ENCODE data around the gene MBNL2.

Gene MBNL2

DNA sequence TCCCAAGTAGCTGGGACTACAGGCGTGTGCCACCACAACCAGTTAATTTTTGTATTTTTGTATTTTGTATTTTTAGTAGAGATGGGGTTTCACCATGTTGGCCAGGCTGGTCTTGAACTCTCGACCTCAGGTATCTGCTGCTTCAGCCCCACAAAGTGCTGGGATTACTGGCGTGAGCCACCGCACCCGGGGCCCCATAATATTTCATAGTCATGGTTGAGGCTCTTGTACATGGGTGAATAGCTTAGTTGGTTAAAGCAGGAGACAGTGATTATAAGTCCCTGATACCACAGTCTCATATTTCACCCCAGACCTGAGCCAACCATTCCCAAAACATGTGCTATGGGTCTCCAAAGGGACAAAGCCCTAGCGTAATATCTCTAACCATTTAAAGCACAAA lies 26.1 kb downstream of the MBNL2 start:
- Histone ChIP-seq H3K9ac (ENCODE audit: low read length) (no peak overlapping the region), H3K27ac (ENCODE audit: low read length) (no peak overlapping the region), H3K9me3 (ENCODE audit: control insufficient read depth, low read depth, low read length) (no peaks in the 10 kb centered on the region), H3K36me3 (ENCODE audit: control insufficient read depth, low read depth, low read length) (no peaks in the 10 kb centered on the region), H3K27me3 (ENCODE audit: control insufficient read depth, insufficient read depth, low read length) (no peaks in the 10 kb centered on the region), H3K4me1 (ENCODE audit: control insufficient read depth, low read depth, low read length) (peaks cover 5% of the 10 kb centered on the region), H3K4me3 (ENCODE audit: low read length) (no peak overlapping the region)

DNA sequence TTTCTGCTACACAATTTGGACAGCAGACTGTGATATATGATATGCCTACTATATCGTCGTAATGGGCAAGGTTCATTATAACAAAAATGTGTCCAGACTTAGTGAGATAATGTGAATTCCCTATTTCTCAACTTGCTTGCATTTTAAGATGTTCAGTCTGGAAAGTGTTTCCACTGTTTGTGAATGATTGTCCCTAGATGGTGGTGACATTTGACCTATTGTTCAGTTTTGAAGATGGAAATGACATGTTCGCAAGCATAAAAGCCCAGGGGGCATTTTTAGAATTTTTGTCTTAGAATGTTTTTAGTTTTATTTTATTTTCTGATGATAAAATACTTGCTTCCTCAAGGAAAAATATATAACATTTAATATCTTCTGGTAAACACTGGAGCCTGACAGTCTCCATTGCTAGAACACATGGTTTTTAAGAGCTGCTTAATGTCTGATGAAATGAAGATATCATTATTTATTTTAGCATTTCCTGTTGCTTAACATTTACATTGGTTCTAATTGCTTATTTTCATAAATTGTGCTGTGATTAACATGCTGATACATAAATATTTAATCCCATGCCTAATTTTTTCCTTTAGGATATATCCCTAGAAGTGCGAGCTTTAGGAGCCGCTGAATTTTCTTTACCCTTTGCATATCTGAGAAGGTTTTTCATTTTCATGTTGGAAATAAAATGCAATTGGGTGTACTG lies 27.1 kb downstream of the MBNL2 start:
- Histone ChIP-seq H3K27ac (ENCODE audit: low read length) (no peak overlapping the region), H3K36me3 (ENCODE audit: control insufficient read depth, low read depth, low read length) (no peaks in the 10 kb centered on the region), H3K4me3 (ENCODE audit: low read length) (no peak overlapping the region), H3K4me1 (ENCODE audit: control insufficient read depth, low read depth, low read length) (peaks cover 5% of the 10 kb centered on the region), H3K9me3 (ENCODE audit: control insufficient read depth, low read depth, low read length) (no peaks in the 10 kb centered on the region), H3K27me3 (ENCODE audit: control insufficient read depth, insufficient read depth, low read length) (no peaks in the 10 kb centered on the region), H3K9ac (ENCODE audit: low read length) (no peak overlapping the region)

DNA sequence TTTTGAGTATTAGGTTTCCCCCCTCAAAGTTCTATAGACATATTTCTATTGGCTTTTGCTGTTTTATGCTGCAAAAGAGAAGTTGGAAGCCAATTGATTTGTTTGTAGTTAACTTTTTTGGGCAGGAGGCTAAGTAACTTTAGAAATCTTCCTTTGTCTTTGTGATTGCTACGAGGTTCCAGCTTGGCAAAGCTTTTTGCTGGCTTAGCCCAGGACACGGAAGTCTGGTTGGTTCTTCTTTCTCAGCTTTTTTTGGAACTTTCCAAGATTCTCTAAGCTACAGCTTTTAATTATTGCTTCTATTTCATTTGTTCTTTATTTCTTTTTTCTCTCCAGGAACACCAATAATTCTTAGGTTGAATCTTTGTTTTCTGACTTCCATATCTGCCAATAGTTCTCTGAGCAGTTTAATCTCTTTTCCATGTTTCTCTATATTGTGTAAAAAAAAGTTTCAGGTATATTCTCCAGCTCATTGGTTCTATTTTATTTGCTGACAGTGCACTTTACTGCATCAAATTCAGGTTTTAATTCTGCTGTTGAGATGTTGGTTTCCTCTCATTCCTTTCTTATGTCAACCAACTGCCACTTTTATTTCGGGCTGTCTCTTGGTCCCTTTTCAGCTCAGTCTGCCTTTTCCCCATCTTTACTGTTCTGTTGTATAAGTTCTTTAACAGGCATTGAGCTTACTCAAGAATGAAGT lies 27.8 kb downstream of the MBNL2 start:
- Histone ChIP-seq H3K27me3 (ENCODE audit: control insufficient read depth, insufficient read depth, low read length) (no peaks in the 10 kb centered on the region), H3K9me3 (ENCODE audit: control insufficient read depth, low read depth, low read length) (no peaks in the 10 kb centered on the region), H3K4me3 (ENCODE audit: low read length) (no peak overlapping the region), H3K27ac (ENCODE audit: low read length) (no peak overlapping the region), H3K9ac (ENCODE audit: low read length) (no peak overlapping the region), H3K36me3 (ENCODE audit: control insufficient read depth, low read depth, low read length) (no peaks in the 10 kb centered on the region), H3K4me1 (ENCODE audit: control insufficient read depth, low read depth, low read length) (peaks cover 7% of the 10 kb centered on the region)

DNA sequence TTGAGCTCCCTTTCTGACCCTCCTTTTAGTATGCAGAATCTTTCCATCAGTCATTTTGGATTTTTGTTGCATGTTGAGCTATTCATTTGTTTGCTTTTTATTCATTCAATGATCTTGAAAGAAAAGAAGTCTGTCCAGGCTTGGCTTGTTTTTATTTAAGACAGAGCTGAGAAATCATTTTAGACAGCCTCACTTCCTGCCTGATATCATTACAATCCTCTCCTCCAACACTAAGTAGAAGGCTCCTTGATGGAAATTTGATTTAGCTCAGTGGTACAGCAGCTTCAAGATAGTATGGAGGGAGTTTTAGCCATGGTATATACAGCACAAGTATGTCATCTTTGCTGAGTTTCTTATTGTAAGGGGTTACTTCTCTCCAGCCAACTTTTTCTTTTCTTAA lies 28.4 kb downstream of the MBNL2 start:
- no peak overlapping the region for H3K4me3 ChIP-seq (ENCODE audit: low read length)
- no peak overlapping the region for H3K27ac ChIP-seq (ENCODE audit: low read length)
- no peaks in the 10 kb centered on the region for H3K36me3 ChIP-seq (ENCODE audit: control insufficient read depth, low read depth, low read length)
- peaks cover 10% of the 10 kb centered on the region for H3K4me1 ChIP-seq (ENCODE audit: control insufficient read depth, low read depth, low read length)
- H3K27me3 ChIP-seq (ENCODE audit: control insufficient read depth, insufficient read depth, low read length) = no peaks in the 10 kb centered on the region
- H3K9ac ChIP-seq (ENCODE audit: low read length) = no peak overlapping the region
- no peaks in the 10 kb centered on the region for H3K9me3 ChIP-seq (ENCODE audit: control insufficient read depth, low read depth, low read length)

DNA sequence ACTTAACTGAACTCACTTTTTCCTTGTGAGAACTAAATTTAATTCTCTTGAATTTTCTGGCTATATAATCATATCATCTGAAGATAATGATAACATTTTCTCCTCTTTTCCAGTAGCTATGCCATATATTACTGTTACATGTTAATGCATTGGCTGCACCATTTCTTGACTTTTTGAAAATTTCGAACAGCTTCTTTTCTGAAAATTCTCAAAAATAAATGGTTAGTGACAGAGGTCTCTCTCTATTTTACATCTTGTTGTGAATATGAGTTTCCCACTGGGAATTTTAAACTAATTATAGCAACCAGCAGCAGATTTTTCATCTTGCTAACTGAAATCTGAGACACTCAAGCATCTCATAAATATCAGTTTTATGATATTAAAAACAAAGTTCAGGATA lies 30.6 kb downstream of the MBNL2 start:
- H3K4me3 ChIP-seq (ENCODE audit: low read length) = no peak overlapping the region
- H3K4me1 ChIP-seq (ENCODE audit: control insufficient read depth, low read depth, low read length) = peaks cover 20% of the 10 kb centered on the region
- H3K9me3 ChIP-seq (ENCODE audit: control insufficient read depth, low read depth, low read length) = no peaks in the 10 kb centered on the region
- H3K27ac ChIP-seq (ENCODE audit: low read length) = no peak overlapping the region
- no peaks in the 10 kb centered on the region for H3K36me3 ChIP-seq (ENCODE audit: control insufficient read depth, low read depth, low read length)
- H3K27me3 ChIP-seq (ENCODE audit: control insufficient read depth, insufficient read depth, low read length) = no peaks in the 10 kb centered on the region
- H3K9ac ChIP-seq (ENCODE audit: low read length) = no peak overlapping the region

DNA sequence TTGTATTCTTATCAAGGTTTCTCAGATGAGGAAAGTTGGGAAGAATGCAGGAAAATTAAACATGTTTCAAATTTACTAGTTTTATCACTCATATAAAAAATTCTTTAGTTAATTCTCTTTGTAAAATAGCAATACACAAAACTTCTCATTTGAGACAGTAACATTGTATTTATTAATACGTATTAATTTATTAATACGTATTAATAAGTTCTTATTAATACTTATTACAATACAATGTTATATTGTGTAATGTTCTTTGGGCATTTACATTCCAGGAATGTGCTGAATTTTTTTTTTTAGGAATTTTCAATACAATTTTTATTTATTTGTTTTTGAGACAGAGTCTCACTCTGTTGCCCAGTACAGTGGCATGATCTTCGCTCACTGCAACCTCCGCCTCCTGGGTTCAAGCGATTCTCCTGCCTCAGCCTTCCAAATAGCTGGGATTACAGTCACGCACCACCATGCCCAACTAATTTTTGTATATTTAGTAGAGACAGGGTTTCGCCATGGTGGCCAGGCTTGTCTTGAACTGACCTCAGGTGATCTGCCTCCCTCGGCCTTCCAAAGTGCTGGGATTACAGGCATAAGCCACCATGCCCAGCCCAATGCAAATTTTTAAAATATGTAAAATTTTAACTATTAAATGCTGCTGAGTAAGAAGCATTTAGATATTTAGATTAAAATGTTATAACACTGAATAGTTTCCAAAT lies 31.6 kb downstream of the MBNL2 start:
- no peaks in the 10 kb centered on the region for H3K36me3 ChIP-seq (ENCODE audit: control insufficient read depth, low read depth, low read length)
- H3K9me3 ChIP-seq (ENCODE audit: control insufficient read depth, low read depth, low read length) = no peaks in the 10 kb centered on the region
- no peak overlapping the region for H3K9ac ChIP-seq (ENCODE audit: low read length)
- no peak overlapping the region for H3K27ac ChIP-seq (ENCODE audit: low read length)
- H3K4me3 ChIP-seq (ENCODE audit: low read length) = no peak overlapping the region
- H3K4me1 ChIP-seq (ENCODE audit: control insufficient read depth, low read depth, low read length) = peaks cover 20% of the 10 kb centered on the region
- no peaks in the 10 kb centered on the region for H3K27me3 ChIP-seq (ENCODE audit: control insufficient read depth, insufficient read depth, low read length)

DNA sequence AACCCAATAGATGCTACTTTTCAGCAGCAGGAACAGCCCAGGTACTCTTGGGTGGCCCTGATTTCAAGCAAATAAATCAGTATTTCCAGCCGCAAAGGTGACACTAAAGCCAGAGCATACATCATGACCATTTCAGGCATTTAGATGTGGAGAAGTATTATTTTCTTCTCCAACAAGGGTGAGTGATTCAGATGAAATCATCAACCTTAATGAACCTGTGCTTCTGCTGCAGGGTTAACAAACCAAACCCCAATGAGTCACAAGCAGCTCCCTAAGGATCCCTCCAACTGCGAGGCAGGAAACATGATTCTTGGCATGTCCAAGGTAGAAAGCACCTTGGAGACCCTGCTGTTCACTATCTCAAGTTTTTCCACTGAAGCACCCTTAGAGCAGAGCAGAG lies 32.7 kb downstream of the MBNL2 start:
- H3K9me3 ChIP-seq (ENCODE audit: control insufficient read depth, low read depth, low read length) = no peaks in the 10 kb centered on the region
- H3K36me3 ChIP-seq (ENCODE audit: control insufficient read depth, low read depth, low read length) = no peaks in the 10 kb centered on the region
- no peaks in the 10 kb centered on the region for H3K27me3 ChIP-seq (ENCODE audit: control insufficient read depth, insufficient read depth, low read length)
- H3K27ac ChIP-seq (ENCODE audit: low read length) = no peak overlapping the region
- H3K9ac ChIP-seq (ENCODE audit: low read length) = no peak overlapping the region
- H3K4me3 ChIP-seq (ENCODE audit: low read length) = no peak overlapping the region
- peaks cover 18% of the 10 kb centered on the region for H3K4me1 ChIP-seq (ENCODE audit: control insufficient read depth, low read depth, low read length)

DNA sequence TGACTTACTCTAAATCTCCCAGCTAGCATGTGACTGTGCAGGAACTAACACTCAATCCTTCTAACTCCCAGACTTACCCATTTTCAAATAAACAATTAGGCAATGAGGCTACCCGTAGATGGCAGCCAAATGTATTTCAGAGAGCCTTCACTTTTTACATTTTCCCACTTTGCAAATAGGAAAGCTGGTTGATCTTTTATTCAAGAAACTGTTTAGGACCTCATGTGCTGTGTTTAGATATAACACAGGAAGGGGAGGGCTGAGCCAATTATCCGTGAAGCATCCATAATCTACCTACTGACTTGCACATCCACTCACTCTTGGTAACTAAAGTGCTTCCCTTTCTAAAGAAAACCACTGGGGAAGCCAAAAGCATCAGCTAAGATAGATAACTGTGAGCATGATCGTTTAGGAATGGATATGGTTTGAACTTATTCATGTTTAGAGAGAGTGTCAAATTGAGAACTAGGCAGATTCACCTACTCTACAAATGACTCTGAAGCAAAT lies 33.4 kb downstream of the MBNL2 start:
- Histone ChIP-seq H3K27me3 (ENCODE audit: control insufficient read depth, insufficient read depth, low read length) (no peaks in the 10 kb centered on the region), H3K27ac (ENCODE audit: low read length) (no peak overlapping the region), H3K36me3 (ENCODE audit: control insufficient read depth, low read depth, low read length) (no peaks in the 10 kb centered on the region), H3K9me3 (ENCODE audit: control insufficient read depth, low read depth, low read length) (no peaks in the 10 kb centered on the region), H3K9ac (ENCODE audit: low read length) (no peak overlapping the region), H3K4me3 (ENCODE audit: low read length) (no peak overlapping the region), H3K4me1 (ENCODE audit: control insufficient read depth, low read depth, low read length) (peaks cover 15% of the 10 kb centered on the region)

DNA sequence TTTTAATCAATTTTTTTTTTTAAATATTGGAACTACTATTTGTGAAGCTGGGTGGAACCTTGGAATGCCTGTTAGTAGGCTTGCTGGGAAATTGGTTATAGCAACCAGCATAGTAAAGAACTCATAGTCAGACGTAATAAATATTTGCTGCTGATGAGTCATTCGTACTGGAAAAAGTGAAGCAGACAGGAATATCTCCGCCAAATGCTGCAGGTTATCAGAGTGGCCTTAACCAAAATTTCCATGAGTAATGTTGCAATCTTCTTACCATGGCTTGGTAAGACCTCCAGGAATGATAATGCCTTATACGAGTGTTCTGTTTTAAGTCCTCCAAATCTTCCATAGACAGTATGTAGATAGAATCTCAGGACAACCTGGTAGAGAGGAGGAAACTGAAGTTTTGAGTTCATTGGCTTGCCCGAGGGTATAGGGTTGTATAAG lies 34.2 kb downstream of the MBNL2 start:
- H3K27me3 ChIP-seq (ENCODE audit: control insufficient read depth, insufficient read depth, low read length) = no peaks in the 10 kb centered on the region
- H3K9ac ChIP-seq (ENCODE audit: low read length) = no peak overlapping the region
- H3K36me3 ChIP-seq (ENCODE audit: control insufficient read depth, low read depth, low read length) = no peaks in the 10 kb centered on the region
- H3K9me3 ChIP-seq (ENCODE audit: control insufficient read depth, low read depth, low read length) = no peaks in the 10 kb centered on the region
- no peak overlapping the region for H3K27ac ChIP-seq (ENCODE audit: low read length)
- H3K4me3 ChIP-seq (ENCODE audit: low read length) = no peak overlapping the region
- peaks cover 15% of the 10 kb centered on the region for H3K4me1 ChIP-seq (ENCODE audit: control insufficient read depth, low read depth, low read length)

DNA sequence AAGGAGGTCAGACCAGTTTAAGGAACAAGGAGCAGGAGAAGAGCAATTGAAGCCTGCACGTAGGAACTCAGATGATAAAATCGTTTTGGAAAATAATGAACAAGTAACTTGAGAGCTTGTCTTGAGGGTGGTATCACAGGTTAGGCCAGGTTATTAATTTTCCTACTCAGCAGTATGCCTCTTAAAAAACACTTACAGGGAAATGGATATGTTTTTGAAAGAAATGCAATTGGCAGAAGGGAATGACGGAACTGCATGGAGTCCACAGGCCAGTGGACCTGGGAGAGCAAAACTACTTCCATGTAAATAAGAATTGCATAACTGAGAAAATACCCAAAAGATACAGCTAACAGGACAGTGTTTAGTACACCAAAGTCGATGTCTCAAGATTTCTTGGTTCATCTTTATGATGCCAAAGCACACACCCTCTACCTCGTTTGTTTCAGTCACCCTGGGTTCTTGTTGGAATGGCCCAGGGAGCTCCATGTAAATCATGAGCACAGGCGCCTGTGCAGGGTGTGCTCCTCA lies 35.2 kb downstream of the MBNL2 start:
- H3K4me3 ChIP-seq (ENCODE audit: low read length) = no peak overlapping the region
- H3K27ac ChIP-seq (ENCODE audit: low read length) = no peak overlapping the region
- H3K9ac ChIP-seq (ENCODE audit: low read length) = no peak overlapping the region
- no peaks in the 10 kb centered on the region for H3K9me3 ChIP-seq (ENCODE audit: control insufficient read depth, low read depth, low read length)
- peaks cover 15% of the 10 kb centered on the region for H3K4me1 ChIP-seq (ENCODE audit: control insufficient read depth, low read depth, low read length)
- no peaks in the 10 kb centered on the region for H3K36me3 ChIP-seq (ENCODE audit: control insufficient read depth, low read depth, low read length)
- no peaks in the 10 kb centered on the region for H3K27me3 ChIP-seq (ENCODE audit: control insufficient read depth, insufficient read depth, low read length)

Measured in iPS-18a (cell line).